ENCODE data around the gene GADD45A.

GRCh38 chr1:67672260-67672803, 12.7 kb upstream of the GADD45A start:
- TF ChIP-seq MAX (IDR thresholded peaks at IDR 0.05) (no peak), ZBTB7A (IDR thresholded peaks at IDR 0.05; ENCODE audit: low read depth) (no peak), EP300 (IDR thresholded peaks at IDR 0.05; ENCODE audit: borderline replicate concordance) (no peak), CREB1 (IDR thresholded peaks at IDR 0.05; ENCODE audit: low read depth) (no peak), TAF1 (IDR thresholded peaks at IDR 0.05; ENCODE audit: low read depth) (no peak), CEBPB (IDR thresholded peaks at IDR 0.05) (no peak), REST (IDR thresholded peaks at IDR 0.05; ENCODE audit: low read depth) (no peak)

Data from Ishikawa (cell line).